Cerebellar nuclear complex (tissue), 1 donor: ENCODE measurements around the gene TANC1.

Experiments
- DNase-seq, 2 experiments: peaks; one replicate each; lab custom pipeline; 2025; lab: John Stamatoyannopoulos, UW

Gene TANC1

DNA sequence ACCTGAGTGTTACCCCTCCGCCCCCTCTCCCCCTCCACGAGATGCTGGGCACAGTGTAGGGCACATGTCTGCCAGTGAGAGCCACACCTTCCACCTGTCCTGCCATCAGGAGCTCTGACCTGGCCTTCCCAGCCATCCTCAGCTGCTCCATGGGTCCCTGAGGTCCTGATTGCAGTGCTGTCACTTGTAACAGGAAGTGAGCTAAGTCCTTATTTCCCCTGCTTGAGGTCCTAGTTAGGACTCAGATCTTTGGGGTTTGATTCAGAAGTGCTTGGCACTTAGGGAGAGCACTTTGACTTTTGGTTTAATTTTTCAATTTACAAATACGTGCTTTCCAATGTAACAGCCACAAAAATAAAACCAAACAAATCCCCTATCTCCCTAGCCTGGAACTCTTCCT lies 192.5 kb downstream of the TANC1 start:
- no peak for DNase-seq

DNA sequence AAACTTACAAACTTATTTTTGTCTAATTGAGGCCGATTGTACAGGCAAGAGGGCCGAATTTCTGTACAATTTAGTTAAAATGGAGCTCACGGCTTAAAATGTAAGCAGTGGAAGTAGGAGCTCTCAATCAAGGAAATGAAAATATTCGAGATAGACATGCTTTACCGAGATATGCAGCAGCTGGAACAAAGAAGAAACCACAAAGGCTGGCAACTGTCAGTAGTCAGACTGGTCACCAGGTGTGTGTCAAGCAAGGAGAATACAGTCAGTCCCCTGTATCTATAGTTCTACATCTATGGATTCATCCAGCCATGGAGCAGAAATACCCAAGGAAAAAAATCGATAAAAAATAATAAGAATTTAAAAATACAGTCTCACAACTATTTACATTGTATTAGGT lies 195.5 kb downstream of the TANC1 start:
- no peak for DNase-seq

DNA sequence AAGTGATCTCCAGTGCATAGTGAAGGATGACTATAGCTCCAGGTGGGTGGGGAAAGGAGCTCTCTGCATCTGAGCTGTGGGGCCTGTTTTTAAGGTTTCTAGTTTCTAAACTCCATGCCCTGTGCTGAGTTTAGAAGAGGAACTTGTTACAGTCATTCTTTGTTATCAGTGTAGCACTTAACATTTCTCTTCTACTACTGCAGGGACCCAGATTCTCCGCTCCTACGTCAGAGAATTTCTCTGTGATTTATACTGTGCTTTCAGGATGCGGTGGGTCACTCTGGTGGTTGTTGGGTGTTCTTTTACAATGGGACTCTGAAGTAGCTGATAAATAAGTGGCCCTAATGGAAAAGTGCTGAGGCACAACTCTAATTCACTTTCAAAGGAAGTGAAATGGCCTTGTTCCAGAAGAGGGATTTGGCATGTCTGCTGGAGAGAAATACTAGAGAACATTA lies 196.0 kb downstream of the TANC1 start:
- DNase-seq = no peak

DNA sequence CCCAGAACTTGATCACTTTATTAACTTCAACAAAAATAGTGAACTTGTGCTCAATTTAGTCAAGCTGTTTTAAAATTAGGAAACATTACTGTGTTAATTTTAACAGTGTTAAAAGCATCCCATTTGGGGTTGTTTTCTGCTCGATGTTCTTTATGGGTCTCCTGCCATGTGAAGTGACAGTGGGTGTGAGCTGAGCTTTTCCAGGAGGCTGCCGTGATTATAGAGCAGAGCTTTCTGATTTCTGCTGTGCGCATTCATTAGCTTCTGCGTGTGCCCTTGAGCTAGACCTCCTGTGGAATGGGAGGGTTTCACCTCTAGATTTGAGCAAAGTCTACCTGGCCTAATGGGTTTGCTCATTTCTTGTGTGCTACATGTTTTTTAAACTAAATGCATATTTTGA lies 196.6 kb downstream of the TANC1 start:
- DNase-seq = no peak

DNA sequence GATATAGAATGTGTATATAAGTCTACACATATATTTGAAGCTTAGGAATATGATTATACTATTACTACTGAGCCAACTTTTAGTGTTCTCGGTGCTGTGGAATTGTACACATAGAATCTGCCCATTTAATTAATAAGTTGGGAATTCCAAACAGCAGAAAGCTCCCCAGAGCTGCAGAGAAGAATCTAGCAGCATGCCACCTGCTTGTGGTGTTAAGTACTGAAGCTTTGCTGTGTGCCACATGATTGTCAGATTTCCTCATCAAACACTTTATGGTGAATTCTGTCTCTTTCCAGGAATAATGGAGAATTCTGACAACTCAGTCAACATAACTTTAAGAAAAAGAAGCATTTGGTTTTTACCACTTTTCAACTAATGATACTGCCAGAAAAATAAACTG lies 200.3 kb downstream of the TANC1 start:
- no peak for DNase-seq

DNA sequence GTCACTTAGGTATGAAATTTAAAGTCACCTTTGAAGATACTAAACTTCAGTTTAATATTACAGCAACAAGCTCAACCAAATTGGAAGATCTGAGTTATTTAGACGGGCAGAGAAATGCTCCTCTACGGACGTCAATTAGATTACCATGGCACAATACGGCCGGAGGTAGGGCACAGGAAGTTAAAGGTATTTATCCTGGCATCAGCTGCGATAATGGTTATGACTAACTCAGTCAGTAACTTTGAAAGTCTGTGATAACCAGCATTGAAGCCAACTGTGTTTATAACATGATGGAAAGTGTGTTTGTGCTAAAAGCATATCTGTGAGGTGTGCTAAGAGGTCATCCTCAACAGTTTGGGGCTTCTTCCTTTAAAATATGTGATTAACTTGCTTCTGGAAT lies 200.7 kb downstream of the TANC1 start:
- no peak for DNase-seq

DNA sequence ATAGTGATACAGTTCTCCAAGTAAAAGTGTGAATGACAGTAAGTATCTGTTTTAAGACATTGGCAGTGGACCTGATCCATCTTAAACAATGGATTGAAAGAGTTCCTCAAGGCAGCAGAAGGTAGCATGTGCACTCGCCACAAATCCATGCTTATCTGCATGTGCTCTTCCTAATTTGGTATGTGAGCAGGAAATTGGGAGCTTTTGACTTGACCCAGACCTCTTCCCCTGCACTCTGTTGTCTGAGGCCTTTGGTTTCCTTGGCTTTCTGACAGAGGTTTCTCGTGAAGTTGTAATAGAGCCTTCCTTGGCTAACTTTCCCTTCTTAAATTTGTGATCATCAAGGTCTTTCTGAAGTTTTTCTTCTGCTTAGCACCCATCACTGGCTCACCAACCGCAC lies 204.0 kb downstream of the TANC1 start:
- DNase-seq = no peak

DNA sequence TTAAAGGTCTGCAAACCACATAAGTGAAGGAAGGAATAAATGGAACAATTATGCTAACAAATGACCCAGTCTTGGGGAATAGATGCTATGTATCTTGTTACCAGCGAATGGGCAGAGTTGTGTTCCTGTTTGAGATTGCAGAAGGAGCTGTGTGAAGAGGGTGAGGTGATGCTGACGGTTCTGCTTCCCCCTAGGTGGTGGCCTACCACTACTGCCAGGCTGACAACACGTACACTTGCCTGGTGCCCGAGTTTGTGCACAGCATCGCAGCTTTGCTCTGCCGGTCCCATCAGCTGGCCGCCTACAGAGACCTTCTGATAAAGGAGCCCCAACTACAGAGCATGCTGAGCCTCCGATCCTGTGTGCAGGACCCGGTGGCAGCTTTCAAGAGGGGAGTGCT lies 206.3 kb downstream of the TANC1 start:
- no peak for DNase-seq

DNA sequence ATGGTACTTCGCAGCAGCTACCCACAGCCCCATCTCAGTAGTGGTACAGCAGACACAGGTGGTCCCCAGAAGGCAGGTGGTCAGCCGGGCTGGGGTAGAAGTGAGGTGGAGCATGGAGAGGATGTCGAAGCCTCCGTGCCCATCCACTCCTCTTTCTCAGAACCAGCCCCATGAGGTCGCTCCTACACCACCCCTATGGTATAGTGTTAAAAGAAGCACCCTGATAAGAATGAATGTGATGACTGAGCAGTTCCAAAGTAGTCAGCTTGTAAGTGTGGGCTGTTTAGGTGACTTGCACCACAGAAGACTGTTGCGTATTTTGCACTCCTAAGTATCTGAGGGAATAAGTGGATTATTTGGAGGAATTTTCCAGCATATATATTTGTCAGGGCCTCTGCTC lies 206.7 kb downstream of the TANC1 start:
- DNase-seq = no peak

DNA sequence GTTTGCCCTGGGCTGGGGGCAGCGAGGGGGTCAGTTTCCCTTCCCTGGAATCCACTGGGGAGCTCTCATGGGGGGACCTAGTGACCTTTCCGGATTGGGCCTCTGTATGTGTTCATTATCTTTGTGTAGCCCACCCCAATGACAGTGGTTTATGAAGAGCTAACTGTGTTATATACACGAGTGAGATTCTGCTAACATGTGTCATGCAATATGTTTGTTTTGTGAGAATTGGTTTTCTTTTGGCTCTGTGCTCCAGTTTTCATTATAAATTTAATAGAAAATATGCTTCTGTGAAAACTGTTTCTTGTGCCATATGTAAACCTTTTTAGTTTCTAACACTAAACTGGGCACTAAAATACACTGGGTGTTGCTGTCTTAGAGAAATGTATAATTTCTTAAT lies 207.5 kb downstream of the TANC1 start:
- no peak for DNase-seq

DNA sequence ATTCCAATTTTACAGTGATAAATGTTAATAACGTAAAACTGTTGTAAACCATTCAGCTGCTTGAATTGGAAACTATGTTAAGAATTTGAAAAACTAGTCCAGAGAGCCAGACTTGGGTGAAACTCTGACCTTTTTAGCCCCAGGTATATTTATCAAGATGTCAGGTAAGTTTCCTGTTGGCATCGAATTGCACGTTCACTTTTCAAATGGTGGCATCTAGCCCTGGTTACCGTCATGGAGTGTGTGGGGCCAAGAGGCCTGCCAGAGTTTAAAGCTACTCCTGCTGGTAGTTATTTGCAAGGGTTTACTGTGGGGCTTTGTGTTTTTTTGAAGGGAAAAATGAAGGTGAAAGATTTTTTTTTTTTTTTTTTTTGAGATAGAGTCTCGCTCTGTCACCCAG lies 208.1 kb downstream of the TANC1 start:
- no peak for DNase-seq

DNA sequence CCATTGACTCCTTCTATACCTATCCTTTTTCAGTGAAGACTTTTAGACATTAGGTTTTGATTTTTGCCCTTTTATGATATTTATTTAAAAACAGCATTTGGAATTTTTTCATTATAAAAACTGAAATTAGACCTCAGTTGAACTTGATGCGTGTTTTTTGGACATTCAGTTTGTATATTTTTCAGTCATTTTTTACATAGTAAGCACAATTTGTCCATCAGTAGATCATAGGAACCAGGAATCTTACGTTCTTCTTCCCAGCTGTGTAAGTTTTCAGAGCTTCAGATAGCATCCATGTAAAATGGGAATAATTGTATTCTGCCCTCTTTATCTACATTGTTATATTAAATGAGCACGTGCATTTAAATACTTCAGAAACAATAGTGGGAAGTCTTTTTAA lies 208.9 kb downstream of the TANC1 start:
- DNase-seq = no peak

DNA sequence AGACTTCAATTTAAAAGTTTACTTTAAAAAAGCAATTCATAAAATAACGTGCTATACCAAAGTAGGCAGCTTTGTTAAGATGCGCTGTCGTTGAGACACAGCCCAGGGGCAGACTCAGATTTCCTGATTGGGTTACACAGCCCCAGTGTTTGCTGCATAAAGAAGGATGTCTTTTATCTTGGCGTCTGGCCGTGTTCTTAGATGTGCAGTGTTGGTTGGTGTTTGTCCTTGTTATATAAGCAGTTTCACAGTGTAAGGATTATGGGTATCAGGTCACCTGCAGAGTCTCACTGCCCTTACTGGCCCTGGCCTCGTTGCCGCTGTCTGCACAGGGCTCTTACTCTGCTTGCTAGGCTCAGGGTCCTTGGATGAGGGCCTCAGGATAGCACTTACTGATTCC lies 209.5 kb downstream of the TANC1 start:
- no peak for DNase-seq

DNA sequence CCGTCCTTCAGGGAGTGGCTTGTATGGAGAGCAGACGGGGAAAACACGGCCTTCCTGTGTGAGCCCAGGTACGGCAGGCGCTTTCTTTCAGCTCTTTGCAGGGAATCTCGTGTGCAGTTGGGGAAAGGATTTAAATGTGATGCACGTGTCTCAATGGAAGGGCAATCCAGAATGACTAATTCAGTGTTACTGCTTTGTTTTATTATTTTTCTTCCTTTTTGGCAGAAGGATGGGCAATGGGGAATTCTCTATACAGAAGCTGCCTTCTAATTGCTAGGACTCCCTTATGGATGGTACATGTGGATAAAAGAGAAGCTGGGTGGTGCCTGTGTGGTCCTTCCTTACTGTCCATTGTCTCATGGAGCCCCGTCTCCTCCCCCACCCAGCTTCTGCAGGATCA lies 210.7 kb downstream of the TANC1 start:
- no peak for DNase-seq

DNA sequence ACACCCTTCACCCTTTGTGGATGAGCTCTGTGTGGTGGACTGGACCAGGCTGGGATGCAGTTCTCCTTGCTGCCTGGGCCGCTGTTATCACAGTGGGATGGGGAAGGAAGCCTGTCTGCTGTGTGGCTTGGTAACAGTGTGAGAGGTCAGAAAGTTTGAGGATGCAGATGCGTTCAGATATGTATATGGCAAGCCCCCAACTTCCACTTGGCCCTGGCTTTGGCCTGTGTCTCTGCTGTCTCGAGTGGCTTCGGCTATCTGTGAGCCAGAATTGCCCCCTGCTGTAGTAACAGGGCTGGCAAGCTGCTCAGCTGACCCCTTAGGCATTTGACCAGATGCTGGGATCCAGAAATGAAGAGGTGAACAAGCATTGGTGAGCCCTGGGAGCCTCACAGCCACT lies 211.3 kb downstream of the TANC1 start:
- no peak for DNase-seq

DNA sequence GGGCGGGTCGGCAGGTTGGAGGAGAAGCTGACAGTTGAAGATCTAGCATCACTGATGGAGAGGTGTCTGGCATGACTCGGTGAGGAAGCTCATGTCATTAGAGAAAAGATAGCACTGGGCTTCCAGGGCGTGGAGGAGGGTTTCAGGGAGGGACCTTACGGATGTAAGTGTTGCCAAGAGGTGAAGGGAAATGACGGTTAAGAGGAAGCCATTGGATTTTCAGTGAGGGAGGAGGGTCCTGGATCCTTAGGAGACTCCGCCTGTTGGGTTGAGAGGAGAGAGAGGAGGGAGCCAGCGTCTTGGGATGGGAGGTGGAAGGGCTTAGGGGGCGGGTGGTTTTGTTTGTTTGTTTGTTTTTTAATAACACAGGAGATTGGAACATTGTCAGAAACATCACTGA lies 214.9 kb downstream of the TANC1 start:
- DNase-seq = no peak

DNA sequence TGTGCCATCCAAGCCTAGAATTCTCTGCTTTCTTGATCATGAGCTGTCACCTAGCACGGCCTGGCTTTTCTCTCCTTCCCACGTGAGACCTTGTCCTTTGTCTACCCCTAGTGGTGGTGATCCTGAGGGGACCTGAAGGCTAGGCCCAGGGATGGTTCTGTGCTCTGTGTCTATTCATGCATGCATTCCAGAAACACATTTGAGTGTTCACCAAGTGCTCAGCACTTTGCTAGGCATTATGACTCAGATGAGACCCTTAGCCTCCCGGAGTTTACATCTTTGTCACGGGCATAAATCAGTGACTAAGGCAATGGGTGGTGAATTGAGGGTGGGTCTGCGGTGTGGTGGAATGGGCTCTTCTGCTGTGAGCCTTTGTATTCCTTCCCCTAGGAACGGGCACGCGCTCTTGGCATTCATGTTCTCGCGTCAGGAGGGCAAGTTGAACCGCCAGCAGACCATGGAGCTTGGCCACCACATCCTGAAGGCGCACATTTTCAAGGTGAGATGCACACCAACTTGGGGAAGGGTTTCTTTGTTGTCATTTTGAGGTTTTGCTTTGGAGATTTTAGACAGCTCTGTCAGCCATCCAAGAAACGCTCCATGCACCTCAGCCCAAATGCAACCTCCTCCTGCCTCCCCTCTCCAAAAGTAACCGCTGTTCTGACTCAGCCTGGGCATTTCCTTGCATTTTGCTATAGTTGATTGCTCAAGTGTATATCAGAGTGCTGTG lies 217.1 kb downstream of the TANC1 start:
- DNase-seq = no peak

DNA sequence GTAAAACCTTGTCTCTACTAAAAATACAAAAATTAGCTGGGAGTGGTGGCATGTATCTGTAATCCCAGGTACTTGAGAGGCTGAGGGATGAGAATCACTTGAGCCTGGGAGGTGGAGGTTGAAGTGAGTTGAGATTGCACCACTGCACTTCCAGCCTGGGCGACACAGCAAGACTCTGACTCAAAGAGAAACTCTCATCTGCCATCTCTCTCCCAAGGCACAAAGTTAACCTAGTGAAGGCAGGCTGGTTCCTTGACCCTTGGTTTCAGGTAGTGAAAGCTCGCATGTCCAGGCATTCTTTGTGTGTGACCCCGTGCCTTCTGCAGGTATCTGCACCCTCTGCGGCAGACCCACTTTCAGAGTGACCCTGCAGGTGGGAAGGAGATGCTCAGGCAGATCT lies 218.0 kb downstream of the TANC1 start:
- no peak for DNase-seq

DNA sequence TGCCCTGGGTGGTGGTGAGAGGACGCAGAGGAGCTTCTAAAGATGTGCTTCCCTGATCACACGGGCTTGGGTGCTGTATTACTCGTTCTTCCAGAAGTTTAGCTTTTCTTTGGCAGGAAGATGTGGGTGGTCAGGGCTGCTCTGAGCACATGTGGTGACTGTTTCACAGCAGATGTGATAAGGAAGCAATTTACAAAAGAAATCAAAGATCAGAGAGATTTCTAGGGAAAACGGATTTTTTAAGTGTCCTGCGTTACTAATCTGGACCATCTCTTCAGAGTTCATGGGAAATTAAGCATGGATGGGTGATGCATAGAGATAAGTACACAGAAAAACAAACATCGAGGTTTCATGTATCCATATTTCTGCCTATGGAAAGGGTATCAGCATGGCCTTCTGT lies 218.7 kb downstream of the TANC1 start:
- no peak for DNase-seq

DNA sequence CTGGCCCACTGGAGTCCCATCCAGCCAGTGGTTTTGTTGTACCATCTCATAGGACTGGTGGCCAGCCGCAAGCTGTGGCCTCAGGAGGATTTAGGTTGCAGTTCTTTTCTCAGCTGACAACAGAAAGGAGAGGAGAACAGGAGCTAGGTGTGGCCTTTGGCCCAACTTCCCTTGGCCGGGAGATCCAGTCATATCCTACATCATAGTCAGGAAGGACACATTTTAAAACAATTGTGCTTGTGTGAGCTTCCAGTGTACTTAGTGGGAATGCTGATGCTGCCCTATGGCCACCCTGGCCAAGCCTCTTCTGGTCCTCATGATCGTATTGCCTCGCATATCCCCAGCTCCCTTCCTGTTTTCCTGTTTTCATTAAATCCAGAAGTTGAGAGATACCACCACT lies 220.0 kb downstream of the TANC1 start:
- no peak for DNase-seq

DNA sequence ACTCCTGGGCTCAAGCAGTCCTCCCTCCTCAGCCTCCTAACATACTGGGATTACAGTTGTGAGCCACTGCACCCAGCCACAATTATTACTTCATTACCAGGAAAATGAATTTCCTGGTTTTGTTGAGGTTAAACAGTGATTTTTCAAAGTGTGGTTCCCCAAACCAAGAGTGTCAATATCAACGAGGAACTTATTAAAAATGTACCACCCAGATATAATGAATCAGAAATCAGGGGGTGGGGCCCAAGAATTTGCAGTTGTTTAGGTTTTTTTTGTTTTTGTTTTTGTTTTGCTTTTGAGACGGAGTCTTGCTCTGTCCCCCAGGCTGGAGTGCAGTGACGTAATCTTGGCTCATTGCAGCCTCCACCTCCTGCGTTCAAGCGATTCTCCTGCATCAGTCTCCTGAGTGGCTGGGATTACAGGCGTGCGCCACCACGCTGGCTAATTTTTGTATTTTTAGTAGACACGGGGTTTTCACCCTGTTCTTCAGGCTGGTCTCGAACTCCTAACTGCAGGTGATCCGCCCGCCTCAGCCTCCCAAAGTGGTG lies 224.0 kb downstream of the TANC1 start:
- no peak for DNase-seq

DNA sequence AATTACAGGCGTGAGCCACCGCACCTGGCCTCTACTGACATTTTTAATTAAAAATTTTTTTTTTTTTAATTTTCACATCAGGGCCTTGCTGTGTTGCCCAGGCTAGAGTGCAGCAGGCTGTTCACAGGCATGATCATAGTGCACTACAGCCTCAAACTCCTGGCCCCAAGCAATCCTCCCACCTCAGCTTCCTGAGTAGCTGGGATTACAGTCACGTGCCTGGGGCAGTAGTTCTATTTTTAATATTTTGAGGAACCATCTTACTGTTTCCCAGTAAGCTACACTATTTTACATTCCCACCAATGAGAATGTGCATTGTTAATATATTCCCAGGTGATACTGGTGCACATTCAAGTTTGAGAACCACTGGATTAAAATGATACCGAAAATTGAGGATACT lies 225.4 kb downstream of the TANC1 start:
- DNase-seq = no peak

DNA sequence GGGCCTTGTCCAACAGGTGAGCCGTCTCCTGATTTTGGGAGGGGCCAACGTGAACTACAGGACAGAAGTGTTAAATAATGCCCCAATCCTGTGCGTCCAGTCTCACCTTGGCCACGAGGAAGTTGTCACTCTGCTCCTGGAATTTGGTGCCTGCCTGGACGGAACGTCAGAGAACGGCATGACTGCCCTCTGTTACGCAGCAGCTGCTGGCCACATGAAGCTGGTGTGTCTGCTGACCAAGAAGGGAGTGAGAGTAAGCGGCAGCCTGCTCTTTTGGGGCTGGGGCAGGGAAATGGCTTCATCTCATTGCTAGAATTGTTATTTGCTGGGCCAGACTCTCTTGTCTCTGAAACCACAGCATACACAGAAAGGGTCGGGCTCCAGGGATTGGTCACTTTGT lies 225.8 kb downstream of the TANC1 start:
- no peak for DNase-seq

DNA sequence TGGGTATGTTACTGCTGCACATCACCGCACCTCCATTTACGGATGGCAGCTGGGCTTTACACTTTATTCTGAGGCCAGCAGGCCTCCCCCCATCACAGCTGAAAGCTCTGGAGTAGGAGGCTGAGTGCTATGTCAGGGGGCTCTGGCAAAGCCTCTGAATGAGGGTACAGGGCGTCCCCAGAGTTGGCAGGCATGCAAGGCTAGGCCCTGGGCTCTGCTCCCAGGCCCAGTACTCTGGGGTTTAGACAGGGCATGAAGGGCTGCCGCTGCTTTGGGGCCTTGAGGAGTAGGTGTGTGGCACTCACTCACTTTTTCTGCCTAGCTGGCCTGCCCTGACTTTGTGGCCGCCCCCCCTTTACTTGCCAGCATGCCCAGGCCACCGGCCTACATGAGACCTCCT lies 227.3 kb downstream of the TANC1 start:
- no peak for DNase-seq
